T-helper 1 cell treated with Interleukin-12 subunit alpha and Interleukin-12 subunit beta and Interleukin-4 antibody, amounts not matched to agents 30 μg/mL and 1 μg/mL, for 36 hours (primary cell): ENCODE measurements around the gene MALSU1.

Experiments
- H3K27ac Mint-ChIP-seq: one replicate; pipeline ENCODE4 v1.8.0; 2021; ENCODE audit warnings: mild to moderate bottlenecking, mixed read lengths
- H3K27me3 Mint-ChIP-seq: one replicate; pipeline ENCODE4 v1.8.0; 2021; ENCODE audit warnings: low read depth, mixed read lengths
- H3K36me3 Mint-ChIP-seq: one replicate; pipeline ENCODE4 v1.8.0; 2021; ENCODE audit warnings: low read depth, mixed read lengths
- H3K4me1 Mint-ChIP-seq: one replicate; pipeline ENCODE4 v1.8.0; 2021; ENCODE audit warnings: low read depth, mixed read lengths
- H3K4me3 Mint-ChIP-seq: one replicate; pipeline ENCODE4 v1.8.0; 2021; ENCODE audit warnings: mild to moderate bottlenecking, moderate library complexity, mixed read lengths
- H3K9me3 Mint-ChIP-seq: one replicate; pipeline ENCODE4 v1.8.0; 2021; ENCODE audit warnings: mixed read lengths

MALSU1 gene

GRCh38 chr7:23298885-23299769 is at the start of gene MALSU1:
MALSU1 (plus strand) TSS chr7:23299339; CDS start chr7:23299353, 14 bp downstream.
- Mint-ChIP-seq H3K4me1 (peaks cover 36% of the 10 kb centered on the region), H3K36me3 (peaks cover 19% of the 10 kb centered on the region), H3K27me3 (peaks cover 4% of the 10 kb centered on the region), H3K4me3 (peak within 1 kb of the TSS; percentile 95), H3K9me3 (peaks cover 10% of the 10 kb centered on the region), H3K27ac (peak within 1 kb of the TSS; percentile 94)

GRCh38 chr7:23249486-23249885 is 49.7 kb upstream of the MALSU1 start:
- Mint-ChIP-seq H3K9me3 (no peaks in the 10 kb centered on the region), H3K27me3 (peaks cover 84% of the 10 kb centered on the region), H3K4me3 (no peak overlapping the region), H3K27ac (no peak overlapping the region), H3K36me3 (no peaks in the 10 kb centered on the region), H3K4me1 (peaks cover 2% of the 10 kb centered on the region)

GRCh38 chr7:23254051-23254681 is 45.0 kb upstream of the MALSU1 start:
- H3K9me3 Mint-ChIP-seq = no peaks in the 10 kb centered on the region
- no peak overlapping the region for H3K27ac Mint-ChIP-seq
- H3K4me1 Mint-ChIP-seq = no peaks in the 10 kb centered on the region
- H3K36me3 Mint-ChIP-seq = no peaks in the 10 kb centered on the region
- no peak overlapping the region for H3K4me3 Mint-ChIP-seq
- H3K27me3 Mint-ChIP-seq = peaks cover 71% of the 10 kb centered on the region

- no peaks in the 10 kb centered on the region for H3K9me3 Mint-ChIP-seq
- H3K36me3 Mint-ChIP-seq = no peaks in the 10 kb centered on the region
- H3K4me3 Mint-ChIP-seq = no peak overlapping the region
- H3K27ac Mint-ChIP-seq = no peak overlapping the region
- H3K27me3 Mint-ChIP-seq = peaks cover 48% of the 10 kb centered on the region
- H3K4me1 Mint-ChIP-seq = no peaks in the 10 kb centered on the region
These were observed 42.4 kb upstream of the MALSU1 start for GRCh38 chr7:23256731-23257130.

GRCh38 chr7:23260371-23260770 is 38.8 kb upstream of the MALSU1 start:
- H3K36me3 Mint-ChIP-seq = no peaks in the 10 kb centered on the region
- H3K4me1 Mint-ChIP-seq = peaks cover 4% of the 10 kb centered on the region
- no peaks in the 10 kb centered on the region for H3K9me3 Mint-ChIP-seq
- no peak overlapping the region for H3K4me3 Mint-ChIP-seq
- peaks cover 24% of the 10 kb centered on the region for H3K27me3 Mint-ChIP-seq
- no peak overlapping the region for H3K27ac Mint-ChIP-seq

- Mint-ChIP-seq H3K4me1 (peaks cover 4% of the 10 kb centered on the region), H3K4me3 (no peak overlapping the region), H3K27me3 (peaks cover 14% of the 10 kb centered on the region), H3K36me3 (no peaks in the 10 kb centered on the region), H3K9me3 (no peaks in the 10 kb centered on the region), H3K27ac (no peak overlapping the region)
These were observed 37.2 kb upstream of the MALSU1 start for GRCh38 chr7:23261843-23262452.

- H3K9me3 Mint-ChIP-seq = no peaks in the 10 kb centered on the region
- peaks cover 4% of the 10 kb centered on the region for H3K4me1 Mint-ChIP-seq
- no peak overlapping the region for H3K27ac Mint-ChIP-seq
- no peaks in the 10 kb centered on the region for H3K27me3 Mint-ChIP-seq
- H3K36me3 Mint-ChIP-seq = no peaks in the 10 kb centered on the region
- no peak overlapping the region for H3K4me3 Mint-ChIP-seq
These were observed 34.2 kb upstream of the MALSU1 start for GRCh38 chr7:23264916-23265458.

GRCh38 chr7:23266918-23267317 is 32.2 kb upstream of the MALSU1 start:
- peaks cover 4% of the 10 kb centered on the region for H3K4me1 Mint-ChIP-seq
- no peak overlapping the region for H3K27ac Mint-ChIP-seq
- H3K36me3 Mint-ChIP-seq = no peaks in the 10 kb centered on the region
- no peaks in the 10 kb centered on the region for H3K27me3 Mint-ChIP-seq
- no peak overlapping the region for H3K4me3 Mint-ChIP-seq
- H3K9me3 Mint-ChIP-seq = no peaks in the 10 kb centered on the region

- H3K9me3 Mint-ChIP-seq = no peaks in the 10 kb centered on the region
- no peak overlapping the region for H3K27ac Mint-ChIP-seq
- no peaks in the 10 kb centered on the region for H3K36me3 Mint-ChIP-seq
- no peak overlapping the region for H3K4me3 Mint-ChIP-seq
- H3K4me1 Mint-ChIP-seq = peaks cover 6% of the 10 kb centered on the region
- no peaks in the 10 kb centered on the region for H3K27me3 Mint-ChIP-seq
These were observed 31.8 kb upstream of the MALSU1 start for GRCh38 chr7:23267357-23267756.

GRCh38 chr7:23268167-23268566 is 31.0 kb upstream of the MALSU1 start:
- Mint-ChIP-seq H3K9me3 (no peaks in the 10 kb centered on the region), H3K36me3 (no peaks in the 10 kb centered on the region), H3K4me3 (no peak overlapping the region), H3K4me1 (peaks cover 13% of the 10 kb centered on the region), H3K27ac (no peak overlapping the region), H3K27me3 (no peaks in the 10 kb centered on the region)

- H3K36me3 Mint-ChIP-seq = no peaks in the 10 kb centered on the region
- H3K9me3 Mint-ChIP-seq = no peaks in the 10 kb centered on the region
- H3K4me1 Mint-ChIP-seq = peaks cover 19% of the 10 kb centered on the region
- H3K27ac Mint-ChIP-seq = no peak overlapping the region
- H3K4me3 Mint-ChIP-seq = no peak overlapping the region
- H3K27me3 Mint-ChIP-seq = no peaks in the 10 kb centered on the region
These were observed 30.4 kb upstream of the MALSU1 start for GRCh38 chr7:23268746-23269145.

GRCh38 chr7:23272275-23272674 is 26.9 kb upstream of the MALSU1 start:
- Mint-ChIP-seq H3K9me3 (no peaks in the 10 kb centered on the region), H3K27me3 (no peaks in the 10 kb centered on the region), H3K36me3 (no peaks in the 10 kb centered on the region), H3K4me1 (peaks cover 18% of the 10 kb centered on the region), H3K4me3 (no peak overlapping the region), H3K27ac (peak overlapping the region; percentile 58)

GRCh38 chr7:23273141-23273599 is 26.0 kb upstream of the MALSU1 start:
- peak overlapping the region; percentile 52 for H3K27ac Mint-ChIP-seq
- H3K4me3 Mint-ChIP-seq = peak overlapping the region; percentile 79
- no peaks in the 10 kb centered on the region for H3K9me3 Mint-ChIP-seq
- no peaks in the 10 kb centered on the region for H3K36me3 Mint-ChIP-seq
- no peaks in the 10 kb centered on the region for H3K27me3 Mint-ChIP-seq
- peaks cover 19% of the 10 kb centered on the region for H3K4me1 Mint-ChIP-seq

- H3K4me3 Mint-ChIP-seq = no peak overlapping the region
- no peaks in the 10 kb centered on the region for H3K27me3 Mint-ChIP-seq
- H3K36me3 Mint-ChIP-seq = no peaks in the 10 kb centered on the region
- H3K27ac Mint-ChIP-seq = no peak overlapping the region
- H3K9me3 Mint-ChIP-seq = no peaks in the 10 kb centered on the region
- peaks cover 19% of the 10 kb centered on the region for H3K4me1 Mint-ChIP-seq
These were observed 23.2 kb upstream of the MALSU1 start for GRCh38 chr7:23275912-23276311.
